Cardiac muscle cell (in vitro differentiated cells and primary cell): ENCODE measurements around the gene NHLRC2. TPM values are rescaled to one million over a fixed set of nuclear protein-coding genes. Genes with fewer than 3 reads are reported as not detected.

Experiments used
- DNase-seq, 2 donors: peaks; one replicate each; pipeline versions ENCODE4 v3.0.0 to v3.0.0-alpha.2; 2010 to 2017; ENCODE audit warnings: low read depth in 1 of 2, low spot score in 1 of 2
- H3K27ac ChIP-seq: fragments of 200-600 bp; sonication (generic); 2 replicates; pipeline ENCODE4 v1.5.1; 2016
- H3K27me3 ChIP-seq: fragments of 200-600 bp; sonication (generic); 2 replicates; pipeline ENCODE4 v1.6.0; 2016; ENCODE audit warnings: control low read depth
- H3K36me3 ChIP-seq: fragments of 200-600 bp; sonication (generic); 2 replicates; pipeline ENCODE4 v1.5.1; 2016; ENCODE audit warnings: control low read depth
- H3K4me1 ChIP-seq: fragments of 200-600 bp; sonication (generic); 2 replicates; pipeline ENCODE4 v1.8.1; 2017; ENCODE audit warnings: low read depth, mild to moderate bottlenecking, mixed run types
- H3K4me3 ChIP-seq: fragments of 200-600 bp; sonication (generic); 2 replicates; pipeline ENCODE4 v1.5.1; 2016; ENCODE audit warnings: mild to moderate bottlenecking
- H3K9me3 ChIP-seq: fragments of 200-600 bp; sonication (generic); 2 replicates; pipeline ENCODE4 v1.5.1; 2017; ENCODE audit warnings: low read depth, mild to moderate bottlenecking, control low read depth
- polyA plus RNA-seq: library from polyadenylated mRNA; unstranded; fragments of >200 nt; fragmentation: Nextera tagmentation; extraction: Ambion mirVana; gene quantifications from 2 replicates; pipeline ENCODE4 v1.2.1, GENCODE V29; 2016
- total RNA-seq: library from RNA; depleted of rRNA; stranded (reverse); fragments of >200 nt; gene quantifications from 2 replicates; pipeline ENCODE4 v1.2.3, GENCODE V29; 2016
- TF ChIP-seq, protein P1 (sequence below): IDR thresholded peaks from 2 replicates; pipeline ENCODE4 v1.5.1; 2012; ENCODE audit warnings: low read depth, mild to moderate bottlenecking, low read length

The NHLRC2 gene
- total and polyA plus RNA-seq, 2 experiments from 2014 or later = 14.0 to 99.6 TPM

DNA sequence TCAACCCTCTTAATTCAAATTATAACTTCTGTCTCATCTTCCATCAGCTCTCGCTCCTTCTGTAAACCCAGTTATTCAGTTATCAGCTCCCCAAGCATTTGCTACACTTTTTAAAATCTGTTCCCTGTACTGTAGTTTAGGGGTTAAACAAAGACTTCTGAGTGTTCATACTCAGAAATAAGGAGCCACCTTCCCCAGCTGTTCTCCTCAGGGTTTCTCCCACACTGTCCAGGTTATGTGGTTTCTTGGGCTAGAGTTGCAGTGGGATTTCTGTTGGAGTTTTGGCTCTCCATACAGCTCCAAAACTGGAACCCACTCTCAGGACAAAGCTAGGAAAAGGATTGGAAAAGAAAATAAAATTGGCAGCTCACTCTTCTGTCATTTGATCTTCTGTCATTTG, 20.8 kb downstream of the NHLRC2 start:
- no peak for DNase-seq
- Histone ChIP-seq H3K27ac (no peak overlapping the region), H3K4me1 (peaks cover 16% of the 10 kb centered on the region), H3K36me3 (peaks cover 5% of the 10 kb centered on the region), H3K27me3 (no peaks in the 10 kb centered on the region), H3K4me3 (no peak overlapping the region), H3K9me3 (no peaks in the 10 kb centered on the region)
- TF ChIP-seq, protein P1, sequence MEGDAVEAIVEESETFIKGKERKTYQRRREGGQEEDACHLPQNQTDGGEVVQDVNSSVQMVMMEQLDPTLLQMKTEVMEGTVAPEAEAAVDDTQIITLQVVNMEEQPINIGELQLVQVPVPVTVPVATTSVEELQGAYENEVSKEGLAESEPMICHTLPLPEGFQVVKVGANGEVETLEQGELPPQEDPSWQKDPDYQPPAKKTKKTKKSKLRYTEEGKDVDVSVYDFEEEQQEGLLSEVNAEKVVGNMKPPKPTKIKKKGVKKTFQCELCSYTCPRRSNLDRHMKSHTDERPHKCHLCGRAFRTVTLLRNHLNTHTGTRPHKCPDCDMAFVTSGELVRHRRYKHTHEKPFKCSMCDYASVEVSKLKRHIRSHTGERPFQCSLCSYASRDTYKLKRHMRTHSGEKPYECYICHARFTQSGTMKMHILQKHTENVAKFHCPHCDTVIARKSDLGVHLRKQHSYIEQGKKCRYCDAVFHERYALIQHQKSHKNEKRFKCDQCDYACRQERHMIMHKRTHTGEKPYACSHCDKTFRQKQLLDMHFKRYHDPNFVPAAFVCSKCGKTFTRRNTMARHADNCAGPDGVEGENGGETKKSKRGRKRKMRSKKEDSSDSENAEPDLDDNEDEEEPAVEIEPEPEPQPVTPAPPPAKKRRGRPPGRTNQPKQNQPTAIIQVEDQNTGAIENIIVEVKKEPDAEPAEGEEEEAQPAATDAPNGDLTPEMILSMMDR = no peak

DNA sequence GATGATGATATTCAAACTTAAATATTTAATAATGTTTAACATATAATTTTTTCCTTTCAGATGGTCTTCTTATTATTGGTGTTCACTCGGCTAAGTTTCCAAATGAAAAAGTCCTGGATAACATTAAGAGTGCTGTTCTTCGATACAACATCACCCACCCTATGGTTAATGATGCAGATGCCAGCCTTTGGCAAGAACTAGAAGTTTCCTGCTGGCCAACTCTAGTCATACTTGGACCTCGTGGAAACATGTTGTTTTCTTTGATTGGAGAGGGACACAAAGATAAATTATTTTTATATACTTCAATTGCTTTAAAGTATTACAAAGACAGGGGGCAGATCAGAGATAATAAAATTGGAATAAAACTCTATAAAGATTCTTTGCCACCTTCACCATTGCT, 22.0 kb downstream of the NHLRC2 start:
- Histone ChIP-seq H3K36me3 (peaks cover 5% of the 10 kb centered on the region), H3K9me3 (no peaks in the 10 kb centered on the region), H3K27ac (no peak overlapping the region), H3K4me3 (no peak overlapping the region), H3K27me3 (no peaks in the 10 kb centered on the region), H3K4me1 (peaks cover 16% of the 10 kb centered on the region)
- DNase-seq = no peak
- TF ChIP-seq, protein P1 = no peak

DNA sequence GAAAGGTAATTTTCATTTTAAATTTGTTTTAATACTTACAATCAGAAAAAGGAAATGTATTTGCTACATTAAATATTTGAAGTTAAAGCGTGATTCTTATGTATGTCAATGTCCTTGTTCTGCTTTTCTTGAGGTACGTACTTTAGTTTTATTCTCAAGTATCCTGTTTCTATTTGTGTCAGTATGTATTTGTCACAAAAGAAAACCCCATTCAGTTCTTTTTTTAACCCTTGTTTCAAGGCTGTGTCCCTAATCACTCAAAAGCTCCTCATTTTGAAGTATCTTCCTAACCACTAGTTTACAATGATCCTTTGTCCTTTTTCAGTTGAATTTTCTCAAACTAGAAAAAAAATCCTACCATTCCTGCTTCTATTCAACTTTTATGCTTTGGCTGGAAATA, 25.2 kb downstream of the NHLRC2 start:
- Histone ChIP-seq H3K4me3 (no peak overlapping the region), H3K36me3 (peaks cover 5% of the 10 kb centered on the region), H3K27ac (peak overlapping the region; percentile 3), H3K27me3 (no peaks in the 10 kb centered on the region), H3K4me1 (peaks cover 16% of the 10 kb centered on the region), H3K9me3 (no peaks in the 10 kb centered on the region)
- DNase-seq = no peak
- TF ChIP-seq, protein P1 = no peak

DNA sequence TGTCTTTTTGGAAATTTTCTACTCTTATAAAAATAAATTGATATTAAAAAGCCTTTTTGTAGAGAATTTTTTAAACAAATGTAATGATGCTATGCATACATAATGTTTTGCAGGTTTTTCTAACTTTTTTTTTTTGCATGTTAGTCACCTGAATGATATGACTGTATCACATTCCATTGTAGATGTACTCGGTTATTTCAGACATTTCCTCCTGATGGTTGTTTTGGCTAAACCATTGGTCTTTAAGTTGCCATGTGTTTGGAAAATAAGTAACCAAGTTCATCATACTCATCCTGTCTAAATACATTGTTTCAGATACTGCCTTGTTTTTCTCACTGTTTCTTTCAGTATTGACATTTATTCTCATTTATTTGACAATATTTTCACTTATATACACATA, 25.8 kb downstream of the NHLRC2 start:
- TF ChIP-seq, protein P1 = no peak
- Histone ChIP-seq H3K27ac (peak overlapping the region; percentile 3), H3K4me3 (no peak overlapping the region), H3K9me3 (no peaks in the 10 kb centered on the region), H3K4me1 (peaks cover 16% of the 10 kb centered on the region), H3K27me3 (no peaks in the 10 kb centered on the region), H3K36me3 (peaks cover 10% of the 10 kb centered on the region)
- DNase-seq = no peak

DNA sequence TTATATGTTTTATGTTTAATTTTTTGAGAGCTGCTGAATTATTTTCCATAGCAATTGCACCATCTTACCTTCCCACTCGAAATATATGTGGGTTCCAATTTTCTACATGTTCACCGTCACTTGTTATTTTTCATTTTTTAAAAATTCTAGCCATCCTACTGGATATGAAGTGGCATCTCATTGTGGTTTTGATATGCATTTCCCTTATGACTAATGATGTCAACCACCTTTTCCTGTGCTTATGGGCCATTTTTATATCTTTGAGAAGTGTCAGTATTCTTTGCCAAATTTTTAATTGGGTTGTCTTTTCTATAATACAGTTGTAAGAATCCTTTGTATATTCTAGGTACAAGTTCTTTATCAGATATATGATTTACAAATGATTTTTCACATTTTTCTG, 27.8 kb downstream of the NHLRC2 start:
- H3K4me1 ChIP-seq = peaks cover 16% of the 10 kb centered on the region
- TF ChIP-seq, protein P1 = no peak
- no peak for DNase-seq
- no peak overlapping the region for H3K4me3 ChIP-seq
- H3K9me3 ChIP-seq = no peaks in the 10 kb centered on the region
- H3K27ac ChIP-seq = no peak overlapping the region
- no peaks in the 10 kb centered on the region for H3K27me3 ChIP-seq
- peaks cover 12% of the 10 kb centered on the region for H3K36me3 ChIP-seq

DNA sequence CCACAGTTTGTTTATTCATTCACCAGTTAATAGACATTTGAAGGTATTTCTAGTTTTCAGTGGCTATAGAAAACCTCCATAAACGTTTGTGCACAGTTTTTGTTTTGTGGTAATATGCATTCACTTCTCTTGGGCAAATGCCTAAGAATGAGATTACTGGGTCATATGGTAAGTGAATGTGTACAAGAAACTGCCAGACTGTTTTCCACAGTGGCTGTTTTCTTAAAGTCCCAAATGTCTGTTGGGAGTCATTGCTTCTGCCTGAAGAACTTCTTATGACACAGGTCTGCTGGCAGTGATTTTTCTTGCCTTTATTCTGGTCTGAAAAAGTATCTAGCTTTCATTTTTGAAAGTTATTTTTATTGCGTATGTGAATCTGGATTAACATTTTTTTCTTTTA, 35.5 kb downstream of the NHLRC2 start:
- Histone ChIP-seq H3K27ac (no peak overlapping the region), H3K27me3 (no peaks in the 10 kb centered on the region), H3K4me1 (peaks cover 11% of the 10 kb centered on the region), H3K36me3 (peaks cover 10% of the 10 kb centered on the region), H3K4me3 (no peak overlapping the region), H3K9me3 (no peaks in the 10 kb centered on the region)
- TF ChIP-seq, protein P1 = no peak
- no peak for DNase-seq
